H9 (cell line): ENCODE results near the gene OSBPL10. TPM values are rescaled to one million over a fixed set of nuclear protein-coding genes. Genes with fewer than 3 reads are reported as not detected.

Experiments
- DNase-seq: peaks from one replicate; pipeline ENCODE4 v3.0.0-alpha.2; 2017
- H2AFZ ChIP-seq: one replicate; pipeline ENCODE4 v1.6.1; 2013; ENCODE audit warnings: mild to moderate bottlenecking, low read length, control low read depth, moderate library complexity
- H2AK5ac ChIP-seq: 2 replicates; pipeline ENCODE4 v1.6.1; 2013; ENCODE audit warnings: low read length, control low read depth, mixed read lengths; ENCODE audit not compliant: insufficient read length
- H2BK120ac ChIP-seq: one replicate; pipeline ENCODE4 v1.6.1; 2013; ENCODE audit warnings: low read depth, mild to moderate bottlenecking, low read length, control low read depth, inconsistent platforms; ENCODE audit not compliant: poor library complexity, severe bottlenecking
- H2BK12ac ChIP-seq: 2 replicates; pipeline ENCODE4 v1.6.1; 2013; ENCODE audit warnings: low read length, control low read depth, mixed read lengths, low read depth; ENCODE audit not compliant: insufficient read length
- H2BK15ac ChIP-seq: 2 replicates; pipeline ENCODE4 v1.6.1; 2013; ENCODE audit warnings: low read depth, low read length, control low read depth
- H2BK20ac ChIP-seq: one replicate; pipeline ENCODE4 v1.6.1; 2013; ENCODE audit warnings: low read depth, mild to moderate bottlenecking, low read length, control low read depth, inconsistent platforms; ENCODE audit not compliant: poor library complexity, severe bottlenecking
- H2BK5ac ChIP-seq: 2 replicates; pipeline ENCODE4 v1.6.1; 2013; ENCODE audit warnings: low read length, control low read depth, mixed read lengths; ENCODE audit not compliant: insufficient read length
- H3K14ac ChIP-seq: 2 replicates; pipeline ENCODE4 v1.6.1; 2013; ENCODE audit warnings: low read length, control low read depth; ENCODE audit not compliant: insufficient read depth
- H3K18ac ChIP-seq: 2 replicates; pipeline ENCODE4 v1.6.1; 2013; ENCODE audit warnings: low read depth, mild to moderate bottlenecking, mixed read lengths, low read length, control low read depth; ENCODE audit not compliant: insufficient read length
- H3K23ac ChIP-seq: 2 replicates; pipeline ENCODE4 v1.6.1; 2013; ENCODE audit warnings: low read length, control low read depth, mixed read lengths, low read depth; ENCODE audit not compliant: insufficient read length
- H3K23me2 ChIP-seq: 2 replicates; pipeline ENCODE4 v1.6.1; 2013; ENCODE audit warnings: low read depth, mild to moderate bottlenecking, mixed read lengths, low read length, control low read depth; ENCODE audit not compliant: insufficient read length, poor library complexity, severe bottlenecking
- H3K27ac ChIP-seq: 2 replicates; pipeline ENCODE4 v1.5.1; 2013; ENCODE audit warnings: low read length, control low read depth, mixed read lengths, low read depth; ENCODE audit not compliant: insufficient read length
- H3K27me3 ChIP-seq: 2 replicates; pipeline ENCODE4 v1.6.1; 2013; ENCODE audit warnings: low read length, control low read depth, inconsistent platforms; ENCODE audit not compliant: insufficient read depth
- H3K4ac ChIP-seq: 2 replicates; pipeline ENCODE4 v1.6.1; 2013; ENCODE audit warnings: low read depth, mild to moderate bottlenecking, control low read depth, inconsistent platforms, low read length, moderate library complexity
- H3K4me1 ChIP-seq: 2 replicates; pipeline ENCODE4 v1.6.1; 2013; ENCODE audit warnings: low read length, control low read depth, inconsistent platforms; ENCODE audit not compliant: insufficient read depth
- H3K4me2 ChIP-seq: 2 replicates; pipeline ENCODE4 v1.6.1; 2013; ENCODE audit warnings: low read length, control low read depth, mixed read lengths; ENCODE audit not compliant: insufficient read length, insufficient read depth
- H3K56ac ChIP-seq: 2 replicates; pipeline ENCODE4 v1.6.1; 2013; ENCODE audit warnings: low read depth, mild to moderate bottlenecking, mixed read lengths, low read length, control low read depth; ENCODE audit not compliant: insufficient read length
- H3K79me1 ChIP-seq: 2 replicates; pipeline ENCODE4 v1.6.1; 2013; ENCODE audit warnings: low read depth, mild to moderate bottlenecking, moderate library complexity, low read length, control low read depth, inconsistent platforms; ENCODE audit not compliant: insufficient read depth, poor library complexity, severe bottlenecking
- H3K79me2 ChIP-seq: 2 replicates; pipeline ENCODE4 v1.6.1; 2013; ENCODE audit warnings: low read length, control low read depth, inconsistent platforms; ENCODE audit not compliant: insufficient read depth
- H3K9ac ChIP-seq: 2 replicates; pipeline ENCODE4 v1.6.1; 2013; ENCODE audit warnings: low read length, control low read depth, mixed read lengths; ENCODE audit not compliant: insufficient read length; ENCODE audit errors: extremely low read depth
- H3K9me3 ChIP-seq: one replicate; pipeline ENCODE4 v1.6.1; 2013; ENCODE audit warnings: low read depth, low read length, inconsistent platforms; ENCODE audit not compliant: control insufficient read depth
- H3T11ph ChIP-seq: one replicate; pipeline ENCODE4 v1.6.1; 2013; ENCODE audit warnings: mild to moderate bottlenecking, low read length, control low read depth, inconsistent platforms
- H4K20me1 ChIP-seq: one replicate; pipeline ENCODE4 v1.6.1; 2013; ENCODE audit not compliant: control insufficient read depth, insufficient read length, insufficient read depth
- H4K5ac ChIP-seq: 2 replicates; pipeline ENCODE4 v1.6.1; 2013; ENCODE audit warnings: low read depth, mild to moderate bottlenecking, mixed read lengths, low read length, control low read depth; ENCODE audit not compliant: insufficient read length
- H4K8ac ChIP-seq: replicated peaks from 2 replicates; pipeline ENCODE4 v1.6.1; 2013; ENCODE audit warnings: low read length, control low read depth, mixed read lengths, low read depth; ENCODE audit not compliant: insufficient read length
- H4K91ac ChIP-seq: 2 replicates; pipeline ENCODE4 v1.6.1; 2013; ENCODE audit warnings: low read depth, mild to moderate bottlenecking, moderate library complexity, mixed read lengths, low read length, control low read depth; ENCODE audit not compliant: insufficient read length
- H3K27ac Mint-ChIP-seq, 3 experiments: 2 replicates in 2 of 3; 3 replicates in 1 of 3; pipeline ENCODE4 v1.8.0; 2020 to 2021; ENCODE audit warnings: mixed read lengths in 3 of 3, mild to moderate bottlenecking in 1 of 3, moderate library complexity in 1 of 3
- H3K27me3 Mint-ChIP-seq: 2 replicates; pipeline ENCODE4 v1.8.0; 2021; ENCODE audit warnings: low read depth, mild to moderate bottlenecking, moderate library complexity, mixed read lengths
- H3K36me3 Mint-ChIP-seq, 3 experiments: 2 replicates in 2 of 3; 3 replicates in 1 of 3; pipeline ENCODE4 v1.8.0; 2020 to 2021; ENCODE audit warnings: low read depth in 3 of 3, mixed read lengths in 3 of 3; ENCODE audit not compliant: insufficient read depth in 1 of 3
- H3K4me1 Mint-ChIP-seq, 2 experiments: 2 replicates each; pipeline ENCODE4 v1.8.0; 2020; ENCODE audit warnings: mixed read lengths in 2 of 2
- H3K4me3 Mint-ChIP-seq, 2 experiments: 2 replicates in 1 of 2; 3 replicates in 1 of 2; pipeline ENCODE4 v1.8.0; 2020 to 2021; ENCODE audit warnings: mild to moderate bottlenecking in 2 of 2, mixed read lengths in 2 of 2, moderate library complexity in 1 of 2
- H3K9me3 Mint-ChIP-seq, 2 experiments: 2 replicates in 1 of 2; 3 replicates in 1 of 2; pipeline ENCODE4 v1.8.0; 2020; ENCODE audit warnings: mild to moderate bottlenecking in 2 of 2, mixed read lengths in 2 of 2, moderate library complexity in 1 of 2
- CTCF ChIP-seq: fragments of 200-600 bp; sonication (generic); conservative IDR thresholded peaks from 3 replicates; pipeline ENCODE4 v1.8.0; 2021; ENCODE audit warnings: antibody characterized with exemption, mild to moderate bottlenecking
- WGBS: extraction: QIAGEN DNeasy Blood & Tissue Kit; methylation state at CpG from one replicate; pipeline ENCODE4 v1.1.7; 2013; ENCODE audit warnings: missing lambda C conversion rate, low lambda C conversion rate, mixed read lengths; ENCODE audit not compliant: insufficient read length; ENCODE audit errors: extremely low coverage; 5-methylcytosine and 5-hydroxymethylcytosine counted together
- total RNA-seq: library from RNA; stranded (reverse); gene quantifications from 2 replicates; pipeline ENCODE4 v1.2.1, GENCODE V29; 2021

The OSBPL10 gene
- total RNA-seq, 1 experiment from 2014 or later = 42.7 TPM

DNA sequence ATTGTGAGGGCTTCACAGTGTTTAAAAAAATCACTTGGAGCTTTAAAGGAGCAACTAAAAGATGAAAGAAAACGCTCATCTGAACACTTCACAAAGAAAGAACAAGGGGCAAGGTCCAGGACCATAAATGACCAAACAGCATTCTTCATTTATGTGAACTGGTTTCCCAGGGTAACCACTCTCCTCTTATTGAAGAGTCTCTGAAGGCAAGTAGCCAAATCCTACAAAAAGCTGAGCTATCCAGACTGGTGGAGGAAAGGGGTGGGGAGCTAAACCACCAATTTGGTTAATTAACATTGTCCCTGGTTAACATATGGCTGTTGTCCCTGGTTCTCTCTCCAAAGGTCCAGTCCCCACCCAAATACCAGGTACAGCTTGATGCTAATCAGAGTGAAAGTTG is 58.1 kb downstream of the OSBPL10 start:
- H4K8ac ChIP-seq = no peak overlapping the region
- Mint-ChIP-seq H3K36me3 (peaks cover 14 to 29% (median 20%) of the 10 kb centered on the region in 3 experiments), H3K4me3 (no peak overlapping the region), H3K27ac (peak overlapping the region in 1 of 3 experiments; percentile 85; a peak in 2 of 7 replicates), H3K27me3 (no peaks in the 10 kb centered on the region; the same call in 1 of the 2 replicates), H3K9me3 (peaks cover 13 to 16% of the 10 kb centered on the region in 2 experiments), H3K4me1 (peaks cover 42 to 47% of the 10 kb centered on the region in 2 experiments)
- H3K56ac ChIP-seq = no peak overlapping the region
- no peaks in the 10 kb centered on the region for H3K23me2 ChIP-seq
- H2BK5ac ChIP-seq = no peak overlapping the region
- H2BK20ac ChIP-seq = no peak overlapping the region
- no peak overlapping the region for H4K91ac ChIP-seq
- no peak overlapping the region for H3K27ac ChIP-seq
- no peak overlapping the region for H2BK120ac ChIP-seq
- H3K23ac ChIP-seq = no peak overlapping the region
- H3K4me1 ChIP-seq = peaks cover 11% of the 10 kb centered on the region
- WGBS = no CpG with 5 or more reads among the region's 1 CpG
- no peak overlapping the region for H4K5ac ChIP-seq
- TF ChIP-seq CTCF = no peak
- H2AFZ ChIP-seq = no peak overlapping the region
- DNase-seq = no peak
- no peak overlapping the region for H2BK12ac ChIP-seq
- peaks cover 10% of the 10 kb centered on the region for H3K79me1 ChIP-seq
- H3K18ac ChIP-seq = no peak overlapping the region
- H4K20me1 ChIP-seq = no peaks in the 10 kb centered on the region
- no peak overlapping the region for H3K14ac ChIP-seq
- no peak overlapping the region for H3K4me2 ChIP-seq
- H3K9ac ChIP-seq = no peak overlapping the region
- no peak overlapping the region for H2AK5ac ChIP-seq
- peaks cover 10% of the 10 kb centered on the region for H3K9me3 ChIP-seq
- no peak overlapping the region for H2BK15ac ChIP-seq
- H3T11ph ChIP-seq = no peak overlapping the region
- H3K79me2 ChIP-seq = peaks cover 29% of the 10 kb centered on the region; the same call in 1 of the 2 replicates
- no peak overlapping the region for H3K4ac ChIP-seq
- no peaks in the 10 kb centered on the region for H3K27me3 ChIP-seq
